ENCODE results near the gene PRMT1.
"Not testable (repeated sequence)": the region's sequence is repeated elsewhere in the genome, so short reads cannot be mapped to it uniquely, and the experiment has no call there.

Gene PRMT1

DNA sequence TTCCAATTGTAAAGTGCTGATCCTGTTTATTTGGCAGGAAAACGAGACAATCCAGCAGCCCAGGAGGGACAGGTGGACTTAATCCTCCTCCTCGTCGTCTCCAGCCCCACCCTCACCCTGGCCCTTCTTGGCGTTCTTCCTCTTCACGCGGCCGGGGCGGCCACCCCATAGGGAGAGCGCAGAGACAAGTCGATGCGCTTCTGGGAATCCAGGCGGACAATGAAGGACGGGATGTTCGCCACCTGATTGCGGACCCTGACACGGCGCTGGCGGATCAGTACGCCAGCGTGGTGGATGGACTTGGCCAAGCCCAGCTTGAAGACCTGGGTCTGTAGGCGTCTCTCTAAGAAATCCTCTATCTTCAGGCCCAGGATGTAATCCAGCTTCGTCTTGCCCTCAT lies 42.3 kb downstream of the PRMT1 start:
- DNase-seq (ENCODE audit: low read depth in 2 of 2) = not testable (repeated sequence)

DNA sequence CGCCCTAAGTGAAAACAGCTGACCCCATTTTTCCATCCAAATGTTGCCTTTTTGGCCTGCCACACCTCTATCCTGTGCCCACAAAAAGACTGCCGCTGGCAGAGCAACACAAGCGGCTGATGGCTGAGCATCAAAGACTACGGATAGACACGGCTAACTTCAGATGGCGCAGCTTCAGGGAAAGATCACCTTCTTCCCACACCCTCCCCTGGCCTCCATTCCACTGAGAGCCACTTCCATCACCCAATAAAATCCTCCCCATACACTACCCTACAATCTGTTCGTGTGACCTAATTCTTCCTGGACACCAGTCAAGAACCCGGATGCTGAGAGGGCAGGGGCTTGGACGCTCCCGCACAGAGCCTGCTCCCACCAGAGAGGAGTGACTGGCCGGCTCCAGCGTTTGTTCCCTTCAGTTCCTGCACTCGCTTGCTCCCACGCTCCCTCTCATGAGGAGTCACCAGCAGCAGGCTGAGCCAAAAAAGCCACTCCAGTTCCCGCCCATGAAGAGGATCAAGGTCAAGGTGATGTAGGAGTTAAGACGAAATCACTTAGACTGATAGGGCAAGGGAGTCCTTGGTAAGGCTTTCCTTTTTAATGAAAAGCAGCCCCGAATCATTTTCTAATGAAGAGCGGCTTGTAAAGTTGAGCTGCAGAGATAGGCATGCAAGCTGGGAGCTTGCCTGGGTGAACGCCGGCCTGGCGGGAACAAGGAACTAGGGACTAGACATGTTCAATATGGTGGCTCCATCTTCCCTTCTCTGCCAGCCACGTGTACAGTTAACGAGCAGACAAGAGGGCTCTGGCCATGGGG lies 50.4 kb downstream of the PRMT1 start:
- no peak for DNase-seq (ENCODE audit: low read depth in 2 of 2)

DNA sequence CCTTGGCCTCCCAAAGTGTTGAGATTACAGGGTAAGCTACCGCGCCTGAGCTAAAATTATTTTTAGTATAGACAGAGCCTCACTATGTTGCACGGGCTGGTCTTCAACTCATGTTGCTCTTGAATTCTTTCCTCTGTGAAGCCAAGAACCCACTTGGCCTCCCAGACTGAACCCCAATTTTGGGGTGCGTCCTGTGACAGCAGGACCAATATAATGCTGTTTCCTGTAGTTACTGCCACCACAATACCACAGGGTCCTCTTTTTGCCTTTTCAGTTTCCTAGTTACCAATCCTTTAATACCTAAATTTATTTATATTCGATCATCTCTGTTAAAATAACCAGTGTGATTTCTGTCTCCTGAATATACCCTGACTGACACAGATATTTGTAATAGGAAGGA lies 53.1 kb downstream of the PRMT1 start:
- DNase-seq (ENCODE audit: low read depth in 2 of 2) = no peak

All from fibroblast of skin of left quadriceps (primary cell).